Measurements from ENCODE around the gene PISD.

Gene PISD

GRCh38 chr22:31615491-31615860 is 46.5 kb downstream of the PISD start:
- peak overlapping the region; percentile 18 to 44 for H3K4me3 Mint-ChIP-seq
- no peaks in the 10 kb centered on the region for H3K27me3 Mint-ChIP-seq
- H3K36me3 Mint-ChIP-seq = peaks cover 47 to 73% of the 10 kb centered on the region in 2 donors
- DNase-seq (no peak), ATAC-seq (replicated peaks) (no peak)
- H3K27ac Mint-ChIP-seq = peak overlapping the region; percentile 71
- H3K4me1 Mint-ChIP-seq = peaks cover 35 to 43% of the 10 kb centered on the region in 2 donors
- no peaks in the 10 kb centered on the region for H3K9me3 Mint-ChIP-seq

DNA sequence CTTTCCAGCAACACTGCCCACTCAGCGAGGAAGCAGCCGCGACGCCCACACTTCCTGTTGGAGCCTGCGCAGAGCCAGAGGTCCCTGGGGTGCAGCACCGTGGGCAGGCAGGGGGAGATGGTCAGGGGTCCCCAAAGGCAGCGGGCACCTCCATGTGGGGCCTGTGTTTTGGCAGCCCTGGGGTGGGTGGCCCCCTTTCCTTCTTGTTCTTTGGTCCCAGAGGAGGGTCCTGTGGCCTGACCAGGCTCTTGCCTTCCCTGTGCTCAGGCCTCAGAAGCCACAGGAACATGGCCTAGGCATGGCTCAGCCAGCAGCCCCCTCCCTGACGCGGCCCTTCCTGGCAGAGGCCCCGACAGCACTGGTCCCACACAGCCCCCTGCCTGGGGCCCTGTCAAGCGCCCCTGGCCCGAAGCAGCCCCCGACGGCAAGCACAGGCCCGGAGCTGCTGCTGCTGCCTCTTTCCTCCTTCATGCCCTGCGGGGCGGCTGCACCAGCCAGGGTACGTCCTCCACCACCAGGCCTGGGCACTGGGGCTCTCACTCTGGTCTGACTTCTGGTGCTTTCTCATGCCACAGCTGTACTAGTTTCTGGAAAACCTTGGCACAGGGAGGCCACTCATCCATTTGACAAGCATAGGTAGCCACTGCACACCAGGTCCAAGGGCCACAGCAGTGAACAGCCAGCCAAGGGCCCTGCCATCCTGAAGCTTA is 47.1 kb downstream of the PISD start:
- Mint-ChIP-seq H3K27me3 (no peaks in the 10 kb centered on the region), H3K27ac (peak overlapping the region; percentile 73), H3K4me1 (peaks cover 35 to 43% of the 10 kb centered on the region in 2 donors), H3K36me3 (peaks cover 47 to 72% of the 10 kb centered on the region in 2 donors), H3K4me3 (peak overlapping the region in 1 of 2 donors; percentile 18), H3K9me3 (no peaks in the 10 kb centered on the region)
- no peak for ATAC-seq (replicated peaks)
- no peak for DNase-seq

DNA sequence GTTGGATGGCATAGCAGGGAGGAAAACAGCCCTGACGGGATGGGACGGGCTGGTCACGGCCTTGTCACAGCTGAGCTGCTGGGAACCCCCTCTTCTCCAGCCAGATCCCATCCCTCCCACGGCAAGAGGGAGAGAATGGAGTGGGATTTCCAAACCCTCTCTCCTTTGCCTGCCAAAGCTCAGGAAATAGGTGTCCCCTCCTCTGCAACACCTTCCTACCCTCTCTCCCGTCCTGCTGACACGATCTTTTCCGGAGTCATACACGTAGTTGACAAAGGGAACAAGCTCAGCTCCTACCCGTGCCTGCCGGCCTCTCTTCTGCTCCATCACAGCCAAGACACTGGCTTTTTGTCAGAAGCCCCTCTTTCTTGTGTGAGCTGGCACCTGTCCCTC is 48.1 kb downstream of the PISD start:
- no peak overlapping the region for H3K4me3 Mint-ChIP-seq
- DNase-seq (no peak), ATAC-seq (replicated peaks) (no peak)
- H3K36me3 Mint-ChIP-seq = peaks cover 40 to 64% of the 10 kb centered on the region in 2 donors
- H3K27me3 Mint-ChIP-seq = no peaks in the 10 kb centered on the region
- peaks cover 33 to 43% of the 10 kb centered on the region in 2 donors for H3K4me1 Mint-ChIP-seq
- peak overlapping the region; percentile 70 for H3K27ac Mint-ChIP-seq
- H3K9me3 Mint-ChIP-seq = no peaks in the 10 kb centered on the region

- Mint-ChIP-seq H3K27me3 (no peaks in the 10 kb centered on the region), H3K4me3 (no peak overlapping the region), H3K9me3 (no peaks in the 10 kb centered on the region), H3K27ac (no peak overlapping the region), H3K36me3 (peaks cover 35 to 59% of the 10 kb centered on the region in 2 donors), H3K4me1 (peaks cover 33 to 43% of the 10 kb centered on the region in 2 donors)
- ATAC-seq (replicated peaks) (no peak), DNase-seq (no peak)
Observed at GRCh38 chr22:31613286-31613903, 48.6 kb downstream of the PISD start.

DNA sequence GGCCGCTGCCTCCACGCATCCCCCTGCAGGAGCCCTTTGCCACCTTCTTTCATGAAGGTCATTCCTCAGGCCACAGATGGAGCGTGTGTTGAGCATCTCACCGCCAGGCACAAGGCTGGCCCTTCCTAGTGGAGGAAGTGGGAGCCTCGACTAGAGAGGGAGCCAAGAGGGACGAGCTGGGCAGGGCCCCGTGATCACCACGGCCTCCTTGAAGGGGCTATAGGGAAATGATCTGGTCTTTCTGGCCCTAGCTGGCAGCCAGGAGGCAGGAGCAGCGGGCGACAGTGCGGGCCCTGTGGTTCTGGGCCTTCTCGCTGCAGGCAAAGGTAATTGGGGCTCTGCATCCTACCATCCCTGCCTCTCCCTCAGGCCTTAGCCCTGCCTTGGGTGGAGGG is 49.1 kb downstream of the PISD start:
- peaks cover 33 to 43% of the 10 kb centered on the region in 2 donors for H3K4me1 Mint-ChIP-seq
- no peaks in the 10 kb centered on the region for H3K9me3 Mint-ChIP-seq
- H3K36me3 Mint-ChIP-seq = peaks cover 35 to 58% of the 10 kb centered on the region in 2 donors
- no peaks in the 10 kb centered on the region for H3K27me3 Mint-ChIP-seq
- ATAC-seq (replicated peaks) (no peak), DNase-seq (no peak)
- no peak overlapping the region for H3K4me3 Mint-ChIP-seq
- H3K27ac Mint-ChIP-seq = peak overlapping the region; percentile 39

GRCh38 chr22:31611061-31611760 is 50.8 kb downstream of the PISD start:
- ATAC-seq (replicated peaks) (no peak), DNase-seq (no peak)
- Mint-ChIP-seq H3K36me3 (peaks cover 27 to 57% of the 10 kb centered on the region in 2 donors), H3K27ac (peak overlapping the region; percentile 42), H3K4me3 (no peak overlapping the region), H3K9me3 (no peaks in the 10 kb centered on the region), H3K4me1 (peaks cover 20 to 26% of the 10 kb centered on the region in 2 donors), H3K27me3 (no peaks in the 10 kb centered on the region)

GRCh38 chr22:31610611-31611010 is 51.4 kb downstream of the PISD start:
- DNase-seq = no peak
- Mint-ChIP-seq H3K9me3 (no peaks in the 10 kb centered on the region), H3K27ac (no peak overlapping the region), H3K36me3 (peaks cover 28 to 55% of the 10 kb centered on the region in 2 donors), H3K4me3 (no peak overlapping the region), H3K4me1 (peaks cover 14 to 20% of the 10 kb centered on the region in 2 donors), H3K27me3 (no peaks in the 10 kb centered on the region)
- ATAC-seq (replicated peaks) = no peak

DNA sequence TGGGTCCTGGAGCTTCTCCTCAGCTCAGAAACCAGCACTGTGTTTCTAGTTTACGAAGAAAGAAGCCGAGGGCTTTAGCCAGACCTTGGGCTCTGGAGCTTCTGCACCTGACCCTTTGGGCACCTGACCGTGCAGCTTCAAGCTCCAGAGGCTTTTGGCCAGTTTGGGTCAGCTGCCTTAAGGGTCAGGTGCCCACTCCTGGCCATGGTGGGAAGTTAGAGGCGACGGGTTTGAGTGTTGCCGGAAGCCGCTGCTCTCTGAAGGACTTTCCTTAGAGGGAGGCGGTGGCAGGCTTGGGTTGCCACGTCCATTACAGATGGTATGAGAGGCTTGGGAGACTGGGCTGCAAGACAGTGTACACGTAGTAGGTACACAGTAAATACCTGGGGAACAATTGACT is 52.3 kb downstream of the PISD start:
- Mint-ChIP-seq H3K27me3 (no peaks in the 10 kb centered on the region), H3K36me3 (peaks cover 24 to 52% of the 10 kb centered on the region in 2 donors), H3K4me1 (peaks cover 8 to 11% of the 10 kb centered on the region in 2 donors), H3K27ac (no peak overlapping the region), H3K9me3 (no peaks in the 10 kb centered on the region), H3K4me3 (no peak overlapping the region)
- DNase-seq = no peak
- no peak for ATAC-seq (replicated peaks)

DNA sequence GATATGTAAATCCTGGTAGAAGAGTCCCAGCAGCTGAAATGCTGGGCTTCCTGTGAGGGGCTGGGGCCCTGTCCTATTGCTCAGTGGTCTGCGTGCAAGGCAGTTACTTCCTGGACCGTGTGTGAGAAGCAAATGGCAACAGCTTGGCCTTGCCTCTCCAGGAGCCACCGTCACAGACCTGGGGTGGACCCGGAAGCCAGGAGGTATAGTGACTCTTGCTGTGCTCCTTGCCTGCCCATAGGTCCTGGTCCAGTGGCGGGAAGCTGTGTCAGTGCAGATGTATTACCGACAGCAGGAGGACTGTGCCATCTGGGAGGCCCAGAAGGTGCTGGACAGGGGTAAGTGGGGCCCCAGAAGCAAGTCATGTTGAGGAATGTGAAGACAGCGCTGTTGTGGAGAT is 54.3 kb downstream of the PISD start:
- no peaks in the 10 kb centered on the region for H3K4me1 Mint-ChIP-seq
- no peaks in the 10 kb centered on the region for H3K27me3 Mint-ChIP-seq
- H3K9me3 Mint-ChIP-seq = no peaks in the 10 kb centered on the region
- no peak overlapping the region for H3K27ac Mint-ChIP-seq
- no peak overlapping the region for H3K4me3 Mint-ChIP-seq
- ATAC-seq (replicated peaks) (no peak), DNase-seq (no peak)
- peaks cover 32 to 54% of the 10 kb centered on the region in 2 donors for H3K36me3 Mint-ChIP-seq

- ATAC-seq (replicated peaks) = no peak
- Mint-ChIP-seq H3K36me3 (peaks cover 30 to 57% of the 10 kb centered on the region in 2 donors), H3K27ac (no peak overlapping the region)
Observed at GRCh38 chr22:31605851-31606585, 56.0 kb downstream of the PISD start.

DNA sequence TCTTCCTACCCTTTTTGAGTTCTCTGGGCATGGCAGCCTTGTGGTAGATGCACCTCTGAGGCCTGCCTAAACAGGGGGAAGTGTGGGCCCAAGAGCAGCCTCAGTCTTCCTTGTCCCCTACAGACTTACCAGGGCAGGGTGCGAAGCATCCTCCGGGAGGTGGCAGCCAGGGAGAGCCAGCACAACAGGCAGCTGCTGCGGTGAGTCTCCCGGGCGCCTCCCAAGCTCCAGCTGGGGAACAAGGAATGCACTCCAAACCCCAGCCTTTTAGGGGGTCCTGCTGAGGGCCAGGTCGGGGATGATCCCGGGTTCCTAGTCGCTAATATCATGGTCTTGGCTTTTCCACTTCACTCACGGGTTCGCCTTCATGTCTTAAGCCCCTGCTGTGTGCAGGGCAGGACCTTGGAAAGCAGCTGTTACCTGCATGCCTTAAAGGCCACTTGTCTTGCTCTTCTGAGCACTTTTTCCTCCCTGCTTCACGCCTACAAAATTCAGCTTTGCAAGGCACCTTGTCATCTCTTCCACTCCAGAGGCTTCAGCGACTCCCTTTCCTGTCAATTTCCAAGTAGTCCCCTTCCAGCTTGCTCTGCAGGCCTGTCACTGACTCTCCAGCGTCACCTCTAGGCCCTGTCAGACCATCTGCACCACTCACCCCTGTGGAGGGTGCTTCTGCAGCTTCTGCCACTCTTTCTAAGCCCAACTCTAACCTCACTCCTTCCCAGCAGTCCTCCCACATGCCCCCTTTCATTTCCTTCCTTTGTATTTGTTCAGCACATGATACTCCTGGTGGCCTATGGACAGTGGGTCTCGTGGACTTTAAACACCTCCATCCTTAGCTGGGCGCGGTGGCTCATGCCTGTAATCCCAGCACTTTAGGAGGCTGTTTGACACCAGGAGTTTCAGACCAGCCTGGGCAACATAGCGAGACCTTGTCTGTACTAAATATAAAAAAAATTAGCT is 57.0 kb downstream of the PISD start:
- no peak overlapping the region for H3K27ac Mint-ChIP-seq
- H3K4me1 Mint-ChIP-seq = no peaks in the 10 kb centered on the region
- ATAC-seq (replicated peaks) (no peak), DNase-seq (no peak)
- H3K9me3 Mint-ChIP-seq = no peaks in the 10 kb centered on the region
- no peaks in the 10 kb centered on the region for H3K27me3 Mint-ChIP-seq
- H3K4me3 Mint-ChIP-seq = no peak overlapping the region
- H3K36me3 Mint-ChIP-seq = peaks cover 32 to 57% of the 10 kb centered on the region in 2 donors

More at GRCh38 chr22:31605851-31606585, 56.0 kb downstream of the PISD start:
- Mint-ChIP-seq H3K9me3 (no peaks in the 10 kb centered on the region), H3K4me3 (no peak overlapping the region), H3K27me3 (no peaks in the 10 kb centered on the region), H3K4me1 (no peaks in the 10 kb centered on the region)
- DNase-seq = no peak

DNA sequence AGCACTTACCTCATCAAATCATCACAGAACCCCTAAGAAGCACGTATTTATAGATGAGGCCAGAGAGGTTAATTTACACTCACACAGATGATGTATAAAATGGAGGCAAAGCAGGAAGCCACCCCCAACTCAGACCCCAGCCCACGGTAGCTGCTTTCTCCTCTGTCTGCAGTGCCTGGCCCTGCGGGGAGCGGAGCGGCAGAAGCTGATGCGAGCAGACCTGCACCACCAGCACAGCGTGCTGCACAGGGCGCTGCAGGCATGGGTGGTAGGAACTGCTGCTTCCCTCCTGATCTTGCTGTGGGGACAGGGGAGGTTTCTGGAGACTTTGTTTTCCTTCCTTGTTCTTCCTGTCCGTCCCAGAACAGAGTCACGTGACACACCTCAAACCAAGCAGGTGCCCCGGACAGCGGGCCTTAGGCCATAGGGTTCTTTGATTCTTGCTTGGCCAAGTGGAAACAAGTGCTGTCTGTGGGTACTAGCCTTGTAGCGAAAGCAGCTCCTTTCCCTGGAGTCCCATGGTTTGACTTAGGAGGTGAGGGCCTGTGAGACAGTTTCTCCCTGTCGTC is 57.8 kb downstream of the PISD start:
- ATAC-seq (replicated peaks) (no peak), DNase-seq (no peak)
- H3K27me3 Mint-ChIP-seq = no peaks in the 10 kb centered on the region
- peaks cover 32 to 54% of the 10 kb centered on the region in 2 donors for H3K36me3 Mint-ChIP-seq
- no peak overlapping the region for H3K27ac Mint-ChIP-seq
- no peaks in the 10 kb centered on the region for H3K4me1 Mint-ChIP-seq
- H3K4me3 Mint-ChIP-seq = no peak overlapping the region
- no peaks in the 10 kb centered on the region for H3K9me3 Mint-ChIP-seq

- no peaks in the 10 kb centered on the region for H3K9me3 Mint-ChIP-seq
- no peaks in the 10 kb centered on the region for H3K27me3 Mint-ChIP-seq
- peaks cover 32 to 54% of the 10 kb centered on the region in 2 donors for H3K36me3 Mint-ChIP-seq
- H3K27ac Mint-ChIP-seq = no peak overlapping the region
- H3K4me1 Mint-ChIP-seq = no peaks in the 10 kb centered on the region
- ATAC-seq (replicated peaks) = no peak
- H3K4me3 Mint-ChIP-seq = no peak overlapping the region
- no peak for DNase-seq
Observed at GRCh38 chr22:31603574-31603973, 58.4 kb downstream of the PISD start.

All from stimulated activated naive B cell treated with anti-CD40 and anti-IgM and Interleukin-4, amounts not matched to agents 10 μg/mL and 1 μg/mL and 100 μg/mL, for 72 hours (primary cell).